BLaER1 (cell line): ENCODE results near the gene SMIM29.

Source experiments
- H3K27ac ChIP-seq: shearing (Covaris generic); formaldehyde crosslinking; 2 replicates; pipeline ENCODE4 v1.8.1; 2022
- H3K27me3 ChIP-seq: shearing (Covaris generic); formaldehyde crosslinking; 2 replicates; pipeline ENCODE4 v1.8.1; 2022
- H3K36me3 ChIP-seq: shearing (Covaris generic); formaldehyde crosslinking; 2 replicates; pipeline ENCODE4 v1.8.1; 2022
- H3K4me1 ChIP-seq: shearing (Covaris generic); formaldehyde crosslinking; 2 replicates; pipeline ENCODE4 v1.8.1; 2022
- H3K4me2 ChIP-seq: shearing (Covaris generic); formaldehyde crosslinking; 2 replicates; pipeline ENCODE4 v1.8.1; 2022
- H3K4me3 ChIP-seq: shearing (Covaris generic); formaldehyde crosslinking; 2 replicates; pipeline ENCODE4 v1.8.1; 2022
- H3K9ac ChIP-seq: shearing (Covaris generic); formaldehyde crosslinking; 2 replicates; pipeline ENCODE4 v1.8.1; 2022
- H3K9me3 ChIP-seq: shearing (Covaris generic); formaldehyde crosslinking; 2 replicates; pipeline ENCODE4 v1.8.1; 2022
- H4K20me1 ChIP-seq: shearing (Covaris generic); formaldehyde crosslinking; 2 replicates; pipeline ENCODE4 v1.8.1; 2022
- Cebpa-rat ChIP-seq: shearing (Covaris generic); IDR thresholded peaks from 2 replicates; pipeline ENCODE4 v1.8.1; 2022

The SMIM29 gene

DNA sequence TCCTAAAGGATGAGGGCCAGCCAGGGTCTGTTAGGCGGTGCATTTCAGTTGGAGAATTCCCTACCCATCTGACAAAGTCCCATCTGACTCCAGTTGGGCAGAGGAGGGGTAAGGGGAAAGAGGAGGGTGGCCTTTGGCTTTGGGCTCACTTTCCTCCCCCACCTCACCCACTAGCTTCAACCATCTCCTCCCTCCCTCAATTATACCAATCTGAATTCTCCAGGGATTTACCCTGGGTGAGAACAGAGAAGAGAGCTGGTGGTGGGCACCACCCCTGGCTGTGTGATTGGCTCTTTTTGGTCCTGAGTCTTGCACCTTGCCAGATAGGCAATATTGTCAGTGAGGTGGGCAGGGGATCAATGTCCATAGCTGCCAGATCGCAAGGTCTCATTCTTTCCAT is 8.9 kb downstream of the SMIM29 start:
- Histone ChIP-seq H3K9me3 (no peaks in the 10 kb centered on the region), H3K36me3 (peaks cover 59% of the 10 kb centered on the region), H3K27me3 (no peaks in the 10 kb centered on the region), H3K9ac (peak overlapping the region; percentile 99), H4K20me1 (peaks cover 73% of the 10 kb centered on the region), H3K4me3 (peak overlapping the region; percentile 99; the same call in 1 of the 2 replicates), H3K27ac (peak overlapping the region; percentile 100), H3K4me1 (peaks cover 69% of the 10 kb centered on the region), H3K4me2 (peak overlapping the region; percentile 96)
- no peak for TF ChIP-seq Cebpa-rat

DNA sequence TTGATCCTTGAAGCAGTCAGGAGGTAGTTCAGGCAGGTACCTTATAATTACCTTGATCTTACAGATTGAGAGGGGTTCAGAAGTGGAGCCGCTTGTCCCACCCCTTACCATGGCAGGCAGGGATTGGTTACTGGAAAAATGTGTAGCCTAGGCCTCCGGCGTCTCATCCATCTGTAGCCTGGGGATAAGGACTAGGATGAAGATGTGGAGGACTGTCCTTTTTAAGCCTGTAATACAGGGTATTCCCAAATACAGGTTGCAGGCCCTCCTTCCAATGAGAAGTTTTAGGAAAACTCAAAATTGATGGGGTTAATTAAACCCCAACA is 9.3 kb downstream of the SMIM29 start:
- Histone ChIP-seq H3K4me3 (peak overlapping the region; percentile 99), H3K4me1 (peaks cover 72% of the 10 kb centered on the region), H3K9me3 (no peaks in the 10 kb centered on the region), H3K36me3 (peaks cover 55% of the 10 kb centered on the region), H3K27me3 (no peaks in the 10 kb centered on the region), H3K27ac (peak overlapping the region; percentile 100), H4K20me1 (peaks cover 69% of the 10 kb centered on the region), H3K9ac (peak overlapping the region; percentile 99), H3K4me2 (peak overlapping the region; percentile 96)
- no peak for TF ChIP-seq Cebpa-rat

- Histone ChIP-seq H3K36me3 (peaks cover 49% of the 10 kb centered on the region), H3K4me3 (peak overlapping the region; percentile 99), H4K20me1 (peaks cover 63% of the 10 kb centered on the region), H3K9me3 (no peaks in the 10 kb centered on the region), H3K4me2 (peak overlapping the region; percentile 96), H3K9ac (peak overlapping the region; percentile 99), H3K27ac (peak overlapping the region; percentile 100), H3K4me1 (peaks cover 67% of the 10 kb centered on the region), H3K27me3 (no peaks in the 10 kb centered on the region)
- no peak for TF ChIP-seq Cebpa-rat
These were observed 10.0 kb downstream of the SMIM29 start for GRCh38 chr6:34238585-34239499.

DNA sequence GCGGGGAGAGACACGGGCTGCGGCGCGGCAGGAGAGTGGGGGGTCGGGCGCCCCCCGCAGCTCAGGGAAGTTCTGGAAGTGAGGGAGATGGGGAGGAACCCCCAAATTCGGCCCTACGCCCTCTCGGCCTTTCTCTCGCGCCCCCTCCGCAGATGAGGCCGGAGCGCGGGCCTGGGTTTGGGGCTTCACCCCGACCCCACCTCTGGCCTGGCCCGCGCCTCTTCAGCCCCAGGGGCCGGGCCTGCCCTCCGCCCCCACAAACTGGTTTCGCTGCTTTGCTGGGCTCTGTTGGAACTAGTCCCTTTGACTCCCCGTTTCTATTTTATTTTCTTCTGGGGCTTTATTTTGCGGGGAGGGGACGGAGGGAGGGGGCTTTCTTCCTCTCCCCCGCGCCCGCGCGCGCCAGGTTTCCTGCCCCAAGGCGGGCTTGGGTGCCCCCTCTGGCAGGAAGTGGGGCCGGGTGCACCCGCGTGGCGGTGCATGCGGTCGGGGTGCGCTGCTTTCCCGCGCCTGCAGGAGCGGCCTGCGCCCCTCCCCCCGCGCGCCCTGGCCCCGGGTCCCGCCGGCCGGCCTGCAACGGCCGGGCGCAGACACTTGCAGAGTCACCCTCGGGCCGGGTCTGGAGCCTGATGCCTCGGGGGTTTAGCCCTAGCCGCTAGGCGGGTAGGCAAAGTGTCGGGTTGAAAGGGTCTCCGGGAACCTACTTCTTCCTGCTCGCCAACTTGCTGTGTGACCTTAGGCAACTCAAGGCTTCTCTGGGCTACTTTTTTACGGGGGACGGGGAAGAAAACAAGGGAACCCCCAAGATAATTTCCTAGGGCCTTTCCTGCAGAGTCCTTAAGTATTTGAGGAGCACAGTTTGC is 10.9 kb downstream of the SMIM29 start:
- peaks cover 54% of the 10 kb centered on the region for H4K20me1 ChIP-seq
- peak overlapping the region; percentile 96 for H3K4me2 ChIP-seq
- peaks cover 40% of the 10 kb centered on the region for H3K36me3 ChIP-seq
- no peak for TF ChIP-seq Cebpa-rat
- peak overlapping the region; percentile 99 for H3K4me3 ChIP-seq
- peak overlapping the region; percentile 99 for H3K9ac ChIP-seq
- H3K4me1 ChIP-seq: peaks cover 58% of the 10 kb centered on the region
- H3K27ac ChIP-seq: peak overlapping the region; percentile 100
- H3K27me3 ChIP-seq: no peaks in the 10 kb centered on the region
- no peaks in the 10 kb centered on the region for H3K9me3 ChIP-seq

- peaks cover 34% of the 10 kb centered on the region for H3K36me3 ChIP-seq
- peak overlapping the region; percentile 99 for H3K4me3 ChIP-seq
- TF ChIP-seq Cebpa-rat: no peak
- peak overlapping the region; percentile 99 for H3K9ac ChIP-seq
- H3K27ac ChIP-seq: peak overlapping the region; percentile 100
- H3K9me3 ChIP-seq: no peaks in the 10 kb centered on the region
- peaks cover 47% of the 10 kb centered on the region for H4K20me1 ChIP-seq
- H3K4me1 ChIP-seq: peaks cover 55% of the 10 kb centered on the region
- H3K4me2 ChIP-seq: peak overlapping the region; percentile 96
- no peaks in the 10 kb centered on the region for H3K27me3 ChIP-seq
These were observed 11.5 kb downstream of the SMIM29 start for GRCh38 chr6:34237316-34237721.

GRCh38 chr6:34236443-34237315 is 12.1 kb downstream of the SMIM29 start, which contains the start of gene HMGA1:
HMGA1 (plus strand) TSS chr6:34236873; CDS start chr6:34240781, 3,908 bp downstream.
- no peaks in the 10 kb centered on the region for H3K9me3 ChIP-seq
- H3K4me3 ChIP-seq: peak within 1 kb of the TSS; percentile 99
- H3K4me2 ChIP-seq: peak within 1 kb of the TSS; percentile 96
- TF ChIP-seq Cebpa-rat: no peak
- peaks cover 27% of the 10 kb centered on the region for H3K36me3 ChIP-seq
- H3K9ac ChIP-seq: peak within 1 kb of the TSS; percentile 99
- no peaks in the 10 kb centered on the region for H3K27me3 ChIP-seq
- H4K20me1 ChIP-seq: peaks cover 41% of the 10 kb centered on the region
- peaks cover 53% of the 10 kb centered on the region for H3K4me1 ChIP-seq
- peak within 1 kb of the TSS; percentile 100 for H3K27ac ChIP-seq

- peaks cover 21% of the 10 kb centered on the region for H3K36me3 ChIP-seq
- H3K4me3 ChIP-seq: peak overlapping the region; percentile 99
- peak overlapping the region; percentile 100 for H3K27ac ChIP-seq
- H3K27me3 ChIP-seq: no peaks in the 10 kb centered on the region
- H3K4me1 ChIP-seq: peaks cover 47% of the 10 kb centered on the region
- peaks cover 35% of the 10 kb centered on the region for H4K20me1 ChIP-seq
- TF ChIP-seq Cebpa-rat: 0 out of 2 replicates have a peak, but pooled peaks have one; percentile 44
- H3K9me3 ChIP-seq: no peaks in the 10 kb centered on the region
- peak overlapping the region; percentile 99 for H3K9ac ChIP-seq
- H3K4me2 ChIP-seq: peak overlapping the region; percentile 93
These were observed 12.7 kb downstream of the SMIM29 start for GRCh38 chr6:34236131-34236442.

DNA sequence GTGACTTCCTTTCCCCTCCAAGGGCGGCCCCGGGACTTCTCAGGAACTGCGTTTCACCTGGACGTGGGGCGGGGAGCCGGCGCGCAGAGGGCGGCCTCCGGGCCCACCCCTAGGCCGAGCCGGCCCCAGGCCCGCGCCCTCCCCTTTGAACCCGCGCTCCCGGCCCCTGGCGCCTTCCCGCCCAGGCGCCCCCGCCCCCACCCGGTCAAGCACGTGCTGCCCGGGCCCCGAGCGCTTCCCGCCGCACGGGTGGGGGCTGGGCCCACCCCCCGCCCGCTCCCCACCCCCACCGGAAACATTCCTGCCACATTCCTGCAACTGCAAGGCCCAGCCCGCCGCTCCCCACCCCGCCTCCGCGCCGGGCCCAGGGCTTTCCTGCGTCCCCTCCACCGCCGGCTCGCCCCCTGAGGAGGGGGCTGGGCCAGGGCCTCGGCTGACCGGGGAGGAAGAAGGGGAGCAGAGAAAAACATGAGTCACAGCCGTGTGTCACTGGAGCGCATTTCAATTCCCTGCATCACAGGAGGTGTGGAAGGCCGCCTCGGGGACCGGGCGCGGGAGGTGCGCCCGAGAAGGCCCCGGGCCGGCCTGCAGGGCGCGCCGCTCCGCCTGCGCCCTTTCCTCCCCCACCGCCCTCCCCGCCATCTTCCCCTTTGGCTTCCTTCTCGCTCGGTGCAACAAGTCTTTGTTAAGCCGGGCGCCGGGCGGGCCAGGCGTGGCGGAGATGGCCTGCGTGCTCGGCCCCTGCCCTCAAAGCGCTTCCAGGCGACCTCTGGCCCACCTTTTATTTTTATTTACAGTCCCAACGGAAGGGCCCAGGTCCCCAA is 13.3 kb downstream of the SMIM29 start:
- H3K27me3 ChIP-seq: no peaks in the 10 kb centered on the region
- H4K20me1 ChIP-seq: peaks cover 29% of the 10 kb centered on the region
- no peaks in the 10 kb centered on the region for H3K9me3 ChIP-seq
- peaks cover 16% of the 10 kb centered on the region for H3K36me3 ChIP-seq
- peak overlapping the region; percentile 100 for H3K27ac ChIP-seq
- H3K4me1 ChIP-seq: peaks cover 42% of the 10 kb centered on the region
- H3K4me3 ChIP-seq: peak overlapping the region; percentile 99
- H3K9ac ChIP-seq: peak overlapping the region; percentile 99
- peak overlapping the region; percentile 93 for H3K4me2 ChIP-seq
- TF ChIP-seq Cebpa-rat: no peak
